ENCODE measurements around the gene DSG2.
A peak's percentile ranks its signal among the peaks of the same experiment; 100 is the strongest.

The DSG2 gene

GRCh38 chr18:31555971-31556747 lies 58.2 kb downstream of the DSG2 start:
- peak in 21 of 56 donors; percentile 0 to 69 (median 7) for DNase-seq

GRCh38 chr18:31557446-31557845 lies 59.5 kb downstream of the DSG2 start:
- no peak for DNase-seq

GRCh38 chr18:31558567-31558966 lies 60.6 kb downstream of the DSG2 start:
- DNase-seq = no peak

- DNase-seq = no peak
Observed at GRCh38 chr18:31562726-31563125, 64.7 kb downstream of the DSG2 start.

- no peak for DNase-seq
Observed at GRCh38 chr18:31563778-31564177, 65.8 kb downstream of the DSG2 start.

- DNase-seq = no peak
Observed at GRCh38 chr18:31565345-31565744, 67.4 kb downstream of the DSG2 start.

- no peak for DNase-seq
Observed at GRCh38 chr18:31565782-31566512, 68.0 kb downstream of the DSG2 start.

- DNase-seq = no peak
Observed at GRCh38 chr18:31566576-31567306, 68.8 kb downstream of the DSG2 start.

- peak in 1 of 56 donors; percentile 1 for DNase-seq
Observed at GRCh38 chr18:31572368-31572767, 74.4 kb downstream of the DSG2 start.

GRCh38 chr18:31573051-31573450 lies 75.1 kb downstream of the DSG2 start:
- no peak for DNase-seq

GRCh38 chr18:31574359-31574758 lies 76.4 kb downstream of the DSG2 start:
- no peak for DNase-seq

- DNase-seq = no peak
Observed at GRCh38 chr18:31575515-31576257, 77.7 kb downstream of the DSG2 start.

GRCh38 chr18:31576670-31577069 lies 78.7 kb downstream of the DSG2 start:
- DNase-seq = no peak

- no peak for DNase-seq
Observed at GRCh38 chr18:31577195-31577594, 79.2 kb downstream of the DSG2 start.

- DNase-seq = no peak
Observed at GRCh38 chr18:31578126-31578525, 80.1 kb downstream of the DSG2 start.

- DNase-seq = no peak
Observed at GRCh38 chr18:31579375-31579774, 81.4 kb downstream of the DSG2 start.

GRCh38 chr18:31581498-31582197 lies 83.7 kb downstream of the DSG2 start:
- DNase-seq = no peak

- DNase-seq = no peak
Observed at GRCh38 chr18:31583185-31583854, 85.3 kb downstream of the DSG2 start.

- DNase-seq = no peak
Observed at GRCh38 chr18:31585991-31586390, 88.0 kb downstream of the DSG2 start.

GRCh38 chr18:31586616-31587015 lies 88.6 kb downstream of the DSG2 start:
- DNase-seq = no peak

Data from nucleus accumbens (tissue), 56 donors.